ENCODE results near the gene MAEA. TPM values are rescaled to one million over a fixed set of nuclear protein-coding genes. Genes with fewer than 3 reads are reported as not detected.

The MAEA gene
- total and polyA plus RNA-seq, 9 donors = 23.8 to 71.3 (median 56.7) TPM

GRCh38 chr4:1305261-1305711 lies 15.6 kb downstream of the MAEA start:
- Histone ChIP-seq H3K4me1 (ENCODE audit: insufficient read depth) (peaks cover 9% of the 10 kb centered on the region), H3K27me3 (no peaks in the 10 kb centered on the region), H3K27ac (no peak overlapping the region), H3K36me3 (no peaks in the 10 kb centered on the region), H3K9me3 (no peaks in the 10 kb centered on the region), H3K4me3 (no peak overlapping the region)
- TF ChIP-seq EP300 (IDR thresholded peaks at IDR 0.05) (no peak), CTCF (IDR thresholded peaks at IDR 0.05) (no peak), POLR2A (IDR thresholded peaks at IDR 0.05) (no peak)
- WGBS, 3 donors = 79 to 96% (median 96%) methylated on average over 13 of the region's 13 CpGs
- peak in 1 of 5 donors; percentile 13 for DNase-seq
- intact Hi-C loops (cut with DNase I) = no loop called here

GRCh38 chr4:1305781-1306455 lies 16.2 kb downstream of the MAEA start:
- H3K4me1 ChIP-seq (ENCODE audit: insufficient read depth) = peaks cover 16% of the 10 kb centered on the region
- H3K27ac ChIP-seq = no peak overlapping the region
- H3K4me3 ChIP-seq = no peak overlapping the region
- WGBS, 3 donors = 84 to 91% (median 87%) methylated on average over 17 of the region's 17 CpGs
- no peak for DNase-seq
- no peaks in the 10 kb centered on the region for H3K36me3 ChIP-seq
- TF ChIP-seq POLR2A (IDR thresholded peaks at IDR 0.05) = no peak
- TF ChIP-seq CTCF (IDR thresholded peaks at IDR 0.05) = no peak
- no peak for TF ChIP-seq EP300 (IDR thresholded peaks at IDR 0.05)
- intact Hi-C loops (cut with DNase I) = no loop called here
- H3K9me3 ChIP-seq = no peaks in the 10 kb centered on the region
- no peaks in the 10 kb centered on the region for H3K27me3 ChIP-seq

- H3K4me1 ChIP-seq (ENCODE audit: insufficient read depth) = peaks cover 24% of the 10 kb centered on the region
- no peaks in the 10 kb centered on the region for H3K9me3 ChIP-seq
- peak in 1 of 5 donors; percentile 37 for DNase-seq
- 87 to 92% (median 89%) methylated on average over 34 of the region's 34 CpGs for WGBS, 3 donors
- intact Hi-C loops (cut with DNase I) = no loop called here
- H3K4me3 ChIP-seq = no peak overlapping the region
- no peaks in the 10 kb centered on the region for H3K27me3 ChIP-seq
- H3K36me3 ChIP-seq = no peaks in the 10 kb centered on the region
- TF ChIP-seq EP300 (IDR thresholded peaks at IDR 0.05) (no peak), CTCF (IDR thresholded peaks at IDR 0.05) (no peak), POLR2A (IDR thresholded peaks at IDR 0.05) (no peak)
- no peak overlapping the region for H3K27ac ChIP-seq
Measured at GRCh38 chr4:1307951-1308735, 18.5 kb downstream of the MAEA start.

GRCh38 chr4:1309261-1310010 lies 19.7 kb downstream of the MAEA start:
- intact Hi-C loops (cut with DNase I) = loop anchor here in 1 of 4 donors (2.0 kb wide), 1 partner anchor 35 kb away; no protein-coding TSS in a partner anchor
- Histone ChIP-seq H3K4me1 (ENCODE audit: insufficient read depth) (peaks cover 24% of the 10 kb centered on the region), H3K27ac (peak overlapping the region in 1 of 2 donors; percentile 64), H3K27me3 (no peaks in the 10 kb centered on the region), H3K36me3 (no peaks in the 10 kb centered on the region), H3K9me3 (no peaks in the 10 kb centered on the region), H3K4me3 (peak overlapping the region; percentile 35)
- WGBS, 3 donors = 2% methylated on average over 36 of the region's 36 CpGs
- DNase-seq = peak; percentile 93 to 95 (median 93)
- no peak for TF ChIP-seq POLR2A (IDR thresholded peaks at IDR 0.05)
- TF ChIP-seq CTCF (IDR thresholded peaks at IDR 0.05) = peak in 1 of 3 donors; percentile 8

All from ovary (tissue), 9 donors.